Raji (cell line): Measurements from ENCODE around the gene ZNHIT6.

Source experiments
- POLR2A ChIP-seq: IDR thresholded peaks from 2 replicates; pipeline ENCODE4 v1.6.1; 2011; ENCODE audit warnings: low read depth, low read length, control low read depth; ENCODE audit not compliant: insufficient read depth

ZNHIT6 gene, protein sequence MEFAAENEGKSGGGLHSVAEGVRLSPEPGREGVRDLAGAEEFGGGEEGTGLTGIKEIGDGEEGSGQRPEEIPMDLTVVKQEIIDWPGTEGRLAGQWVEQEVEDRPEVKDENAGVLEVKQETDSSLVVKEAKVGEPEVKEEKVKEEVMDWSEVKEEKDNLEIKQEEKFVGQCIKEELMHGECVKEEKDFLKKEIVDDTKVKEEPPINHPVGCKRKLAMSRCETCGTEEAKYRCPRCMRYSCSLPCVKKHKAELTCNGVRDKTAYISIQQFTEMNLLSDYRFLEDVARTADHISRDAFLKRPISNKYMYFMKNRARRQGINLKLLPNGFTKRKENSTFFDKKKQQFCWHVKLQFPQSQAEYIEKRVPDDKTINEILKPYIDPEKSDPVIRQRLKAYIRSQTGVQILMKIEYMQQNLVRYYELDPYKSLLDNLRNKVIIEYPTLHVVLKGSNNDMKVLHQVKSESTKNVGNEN

DNA sequence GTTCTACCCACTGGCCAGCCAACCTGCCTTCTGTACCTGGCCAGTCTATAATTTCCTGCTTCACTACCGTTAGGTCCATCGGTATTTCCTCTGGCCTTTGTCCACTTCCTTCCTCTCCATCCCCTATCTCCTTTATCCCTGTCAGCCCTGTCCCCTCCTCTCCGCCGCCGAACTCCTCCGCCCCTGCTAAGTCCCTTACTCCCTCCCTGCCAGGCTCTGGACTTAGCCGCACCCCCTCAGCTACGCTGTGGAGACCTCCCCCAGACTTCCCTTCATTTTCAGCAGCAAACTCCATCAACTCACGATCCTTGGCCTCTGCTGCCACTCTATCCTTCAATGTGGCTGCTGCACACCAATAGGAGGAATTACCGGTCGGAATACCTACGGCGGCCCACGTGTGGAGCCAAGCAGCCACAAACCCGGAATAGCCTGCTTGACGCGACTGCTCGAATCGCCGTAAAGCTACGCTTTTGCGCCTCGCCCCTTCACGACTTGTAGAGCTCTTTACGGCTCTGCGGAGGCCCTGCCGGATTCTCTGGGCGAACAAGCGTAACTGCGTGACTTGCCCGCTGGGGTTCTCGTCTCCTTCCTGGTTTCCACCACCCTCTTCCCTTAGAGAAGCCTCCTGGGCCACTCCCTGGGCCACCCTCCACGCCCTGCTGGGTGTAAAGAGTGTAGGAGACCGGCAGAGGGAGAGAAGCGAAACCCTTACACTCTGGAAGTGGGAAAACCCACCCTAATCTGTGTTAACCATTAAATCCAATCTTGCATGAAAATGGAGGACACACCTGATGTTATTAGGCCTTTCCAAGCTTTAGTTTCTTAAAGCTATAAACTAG, at the start of gene ZNHIT6:
ZNHIT6 (minus strand) TSS at position 444 of the 839 bp plus-strand sequence; CDS start at position 295, 149 bp downstream.
- TF ChIP-seq POLR2A, result peak; percentile 89

DNA sequence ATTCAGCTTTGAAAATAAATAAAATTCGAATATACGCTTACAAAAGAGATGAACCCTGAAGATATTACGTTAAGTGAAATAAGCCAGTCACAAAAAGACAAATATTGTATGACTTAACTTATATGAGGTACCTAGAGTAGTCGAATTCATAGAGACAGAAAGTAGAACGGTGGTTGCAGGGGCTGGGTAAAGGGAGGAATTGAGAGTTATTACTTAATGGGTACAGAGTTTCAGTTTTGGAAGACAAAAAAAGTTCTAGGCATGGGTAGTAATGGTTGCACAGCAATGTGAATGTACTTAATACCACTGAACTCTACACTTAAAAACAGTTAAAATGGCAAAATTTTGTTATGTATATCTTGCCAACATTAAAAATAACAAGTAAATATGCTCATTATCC, 48.6 kb upstream of the ZNHIT6 start:
- no peak for TF ChIP-seq POLR2A

DNA sequence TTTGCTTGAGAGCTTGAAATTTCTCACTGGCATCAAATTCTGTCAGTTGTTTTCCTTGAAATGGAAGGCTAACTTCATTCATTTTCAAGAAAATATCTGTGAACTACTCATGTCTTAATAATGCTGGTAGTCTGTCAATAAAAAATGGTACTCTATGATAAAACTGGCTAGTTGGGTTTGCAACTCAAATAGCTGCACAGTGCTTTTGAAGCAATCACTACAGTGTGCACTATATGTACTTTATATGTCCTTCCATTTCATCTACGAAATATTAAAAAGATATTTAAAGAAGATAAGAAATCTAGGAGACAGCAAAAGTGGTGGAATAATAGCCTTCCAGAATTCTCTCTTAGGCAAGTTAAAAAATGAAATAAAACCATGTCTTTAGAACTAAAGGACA, 39.9 kb upstream of the ZNHIT6 start:
- no peak for TF ChIP-seq POLR2A

DNA sequence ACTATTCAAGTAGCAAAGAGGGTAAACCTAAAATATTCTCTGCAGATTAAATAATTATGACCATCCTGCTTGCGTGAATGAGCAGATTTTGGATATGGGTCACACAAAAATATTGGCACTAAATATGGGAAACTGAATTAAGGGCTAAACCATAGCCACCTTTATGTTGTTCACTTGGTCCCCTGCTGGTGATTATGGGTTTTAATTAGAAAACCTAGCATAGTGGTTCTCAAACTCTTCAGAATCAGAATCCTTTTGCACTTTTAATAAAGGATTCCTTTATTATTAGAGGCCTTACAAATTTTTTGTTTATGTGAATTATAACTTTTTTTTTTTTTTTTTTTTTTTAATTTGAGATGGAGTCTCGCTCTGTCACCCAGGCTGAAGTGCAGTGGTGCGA, 38.5 kb upstream of the ZNHIT6 start:
- TF ChIP-seq POLR2A, result no peak

DNA sequence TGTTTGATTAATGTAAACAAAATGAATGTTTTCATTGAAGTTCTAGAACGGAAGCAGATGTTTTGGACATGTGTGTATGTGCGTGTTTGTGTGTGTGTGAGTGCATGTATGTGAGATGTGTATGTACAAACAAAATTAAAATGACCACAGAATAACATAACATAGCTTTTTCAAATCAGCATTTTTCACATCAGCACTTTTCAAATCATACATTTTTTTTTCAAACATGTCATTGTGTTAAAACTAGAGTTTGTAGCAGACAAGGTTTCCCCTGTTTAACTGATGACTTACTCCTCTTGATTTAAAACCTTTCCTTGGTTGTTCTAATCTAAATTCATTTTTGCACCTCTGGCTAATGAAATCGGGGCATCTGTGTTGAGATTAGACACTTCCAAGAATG, 35.6 kb upstream of the ZNHIT6 start:
- no peak for TF ChIP-seq POLR2A

DNA sequence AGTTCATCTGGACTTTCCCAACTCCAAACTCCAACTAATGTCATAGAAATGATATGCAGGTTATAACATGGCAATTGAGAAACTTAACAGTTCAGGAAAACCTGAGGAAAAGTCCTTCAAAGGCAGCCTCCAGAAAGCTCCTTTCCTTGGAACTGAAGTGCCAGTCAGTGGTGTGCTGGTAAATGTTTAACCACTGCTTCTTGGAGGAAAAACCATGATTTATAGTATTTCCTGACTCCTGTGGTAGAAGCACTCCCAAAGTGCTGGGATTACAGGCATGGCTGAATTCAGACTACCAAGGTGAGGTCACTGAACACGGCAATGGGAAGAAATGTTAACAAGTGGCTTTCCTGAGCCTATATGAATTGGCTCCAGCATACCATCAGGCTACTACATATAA, 26.7 kb upstream of the ZNHIT6 start:
- no peak for TF ChIP-seq POLR2A

DNA sequence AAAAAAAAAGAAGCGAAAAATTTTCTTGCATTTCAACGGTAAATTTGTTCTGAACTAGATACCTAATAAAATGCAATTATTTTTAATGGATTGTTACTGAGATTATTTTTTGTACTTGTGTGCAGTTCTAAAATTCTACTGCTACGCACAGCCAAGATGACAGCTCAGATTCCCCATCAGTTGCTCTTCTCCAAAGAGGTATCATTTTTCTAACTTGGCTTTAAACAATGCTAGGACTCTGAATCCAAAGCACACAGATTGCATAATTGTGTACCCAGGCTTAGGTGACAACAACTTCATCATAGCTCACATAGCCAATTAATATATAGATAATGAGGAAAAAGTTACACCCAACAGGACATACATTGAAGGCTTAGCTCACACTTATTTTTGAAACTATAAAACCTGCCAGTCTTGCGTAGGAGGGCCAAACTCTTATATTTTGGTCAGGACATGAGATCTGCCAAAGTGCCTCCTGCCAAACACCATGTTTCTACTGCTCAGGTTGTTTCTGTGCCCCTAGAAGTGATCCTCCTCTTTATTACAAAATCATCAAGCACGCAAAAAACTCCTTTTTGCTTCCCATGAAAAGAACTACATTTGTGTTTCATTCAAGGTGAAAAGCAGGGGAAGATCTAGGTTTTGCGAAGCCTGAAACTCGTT, 10.6 kb upstream of the ZNHIT6 start:
- TF ChIP-seq POLR2A, result no peak

DNA sequence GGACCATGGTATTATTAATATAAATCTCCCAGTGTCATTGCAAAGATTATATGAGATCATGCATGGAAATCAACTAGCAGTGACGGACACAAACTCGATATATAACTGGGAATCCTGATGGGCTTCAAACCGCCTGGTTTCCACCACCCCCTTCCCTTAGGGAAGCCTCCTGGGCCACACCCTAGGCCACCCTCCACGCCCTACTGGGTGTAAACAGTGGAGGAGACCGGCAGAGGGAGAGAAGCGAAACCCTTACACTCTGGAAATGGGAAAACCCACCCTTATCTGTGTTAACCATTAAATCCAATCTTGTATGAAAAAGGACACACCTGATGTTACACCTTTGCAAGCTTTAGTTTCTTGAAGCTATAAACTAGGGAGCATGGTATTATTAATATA, 595 bp upstream of the ZNHIT6 start:
- TF ChIP-seq POLR2A, result no peak

DNA sequence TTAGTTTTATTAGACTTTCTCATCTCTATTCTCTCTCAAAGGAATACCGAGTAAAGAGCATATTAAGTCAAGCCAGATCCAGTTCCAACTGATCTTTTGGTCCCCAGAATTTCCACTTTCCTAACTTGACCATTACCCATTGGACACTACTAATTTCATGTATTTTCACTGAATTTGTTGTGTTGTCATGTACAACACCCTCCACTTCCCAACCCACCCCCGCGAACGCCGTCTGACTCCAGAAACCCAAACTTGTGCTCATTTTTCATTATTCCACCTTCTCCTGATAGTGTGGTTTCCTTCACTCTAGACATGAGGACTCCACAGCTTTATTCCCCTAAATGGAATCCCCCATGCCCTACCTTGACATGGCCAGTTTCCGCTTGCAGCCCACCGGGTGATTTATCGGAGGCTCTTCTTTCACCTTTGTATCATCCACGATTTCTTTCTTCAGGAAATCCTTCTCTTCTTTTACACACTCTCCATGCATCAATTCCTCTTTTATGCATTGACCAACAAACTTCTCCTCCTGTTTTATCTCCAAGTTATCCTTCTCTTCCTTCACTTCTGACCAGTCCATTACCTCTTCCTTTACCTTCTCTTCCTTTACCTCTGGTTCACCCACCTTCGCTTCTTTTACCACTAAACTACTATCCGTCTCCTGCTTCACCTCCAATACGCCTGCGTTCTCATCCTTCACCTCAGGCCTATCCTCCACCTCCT, 805 bp downstream of the ZNHIT6 start:
- TF ChIP-seq POLR2A, result no peak

DNA sequence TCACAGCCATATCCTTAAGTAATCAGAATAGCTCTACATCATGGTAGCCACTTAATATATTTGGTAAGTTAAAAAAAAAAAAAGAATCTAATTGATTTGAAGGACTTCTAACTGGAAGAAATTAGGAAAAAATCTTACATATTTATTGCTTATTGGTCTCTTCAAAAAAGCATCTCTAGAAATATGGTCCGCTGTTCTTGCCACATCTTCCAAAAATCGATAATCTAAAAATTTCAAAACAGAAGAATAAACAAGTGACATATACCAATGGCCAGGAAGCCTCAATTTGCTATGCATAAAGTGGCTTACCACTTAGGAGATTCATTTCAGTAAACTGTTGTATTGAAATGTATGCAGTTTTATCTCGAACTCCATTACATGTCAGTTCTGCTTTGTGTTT, 2.3 kb downstream of the ZNHIT6 start:
- no peak for TF ChIP-seq POLR2A

DNA sequence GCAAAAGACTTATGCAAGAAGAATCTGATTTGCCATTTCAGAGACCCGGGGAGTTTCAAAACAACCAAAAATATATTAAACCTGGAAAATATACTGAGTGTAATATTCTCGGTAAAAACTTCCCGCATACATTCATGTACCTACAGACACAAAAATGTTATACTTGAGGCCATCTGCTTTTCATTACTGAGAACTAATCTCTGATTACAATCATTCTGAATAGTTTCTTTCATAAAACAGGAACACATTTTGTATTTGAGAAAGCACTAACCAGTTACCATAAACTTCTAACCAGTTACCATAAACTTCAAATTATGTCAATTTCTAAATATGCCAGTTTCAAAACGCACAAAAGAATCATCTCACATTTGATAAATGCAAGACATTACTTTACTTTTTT, 7.8 kb downstream of the ZNHIT6 start:
- TF ChIP-seq POLR2A, result no peak

DNA sequence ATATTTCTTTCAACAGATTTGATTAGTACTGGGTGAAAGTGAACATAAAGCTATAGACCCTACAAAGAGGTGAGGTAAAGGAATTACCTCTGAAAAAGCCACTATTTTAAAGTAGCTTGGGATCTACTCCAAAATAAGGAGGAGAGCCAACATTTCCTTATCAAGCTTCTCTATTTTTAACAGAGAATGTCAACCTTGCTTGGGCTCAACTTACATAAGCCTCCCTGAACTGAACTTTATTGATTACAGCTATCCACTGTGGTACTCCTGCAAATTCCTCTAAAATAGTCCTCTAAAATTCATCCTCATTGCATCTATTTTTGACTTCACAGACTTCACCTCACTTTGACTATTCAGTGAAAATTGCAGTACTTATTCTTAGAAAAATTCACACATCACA, 10.3 kb downstream of the ZNHIT6 start:
- no peak for TF ChIP-seq POLR2A

DNA sequence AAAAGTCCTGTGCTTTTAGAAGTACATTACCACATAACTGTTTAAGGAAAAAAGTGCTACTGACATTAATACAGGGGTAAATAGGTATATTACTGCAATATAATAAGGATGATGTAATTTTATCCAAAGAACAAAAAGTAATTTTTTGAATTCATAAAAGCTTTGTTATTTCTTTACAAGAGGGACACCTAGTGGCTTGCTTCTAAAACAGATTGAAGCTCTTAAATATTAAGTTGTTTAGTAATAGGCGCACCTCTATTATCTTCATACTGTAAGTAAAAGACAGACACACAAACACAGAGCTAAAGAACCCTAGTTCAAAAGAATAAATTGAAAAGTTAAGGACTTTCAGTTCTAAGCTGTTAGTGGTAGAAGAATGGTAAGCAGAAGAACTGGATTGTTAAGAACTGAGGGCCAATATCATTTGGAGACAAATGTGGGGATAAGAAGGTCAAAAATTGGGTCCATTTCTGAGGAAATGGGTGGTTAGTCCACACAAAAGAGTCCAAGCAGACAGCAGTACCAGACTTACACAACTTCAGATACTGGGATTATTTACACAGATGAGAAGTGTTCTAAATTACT, 15.4 kb downstream of the ZNHIT6 start:
- no peak for TF ChIP-seq POLR2A

DNA sequence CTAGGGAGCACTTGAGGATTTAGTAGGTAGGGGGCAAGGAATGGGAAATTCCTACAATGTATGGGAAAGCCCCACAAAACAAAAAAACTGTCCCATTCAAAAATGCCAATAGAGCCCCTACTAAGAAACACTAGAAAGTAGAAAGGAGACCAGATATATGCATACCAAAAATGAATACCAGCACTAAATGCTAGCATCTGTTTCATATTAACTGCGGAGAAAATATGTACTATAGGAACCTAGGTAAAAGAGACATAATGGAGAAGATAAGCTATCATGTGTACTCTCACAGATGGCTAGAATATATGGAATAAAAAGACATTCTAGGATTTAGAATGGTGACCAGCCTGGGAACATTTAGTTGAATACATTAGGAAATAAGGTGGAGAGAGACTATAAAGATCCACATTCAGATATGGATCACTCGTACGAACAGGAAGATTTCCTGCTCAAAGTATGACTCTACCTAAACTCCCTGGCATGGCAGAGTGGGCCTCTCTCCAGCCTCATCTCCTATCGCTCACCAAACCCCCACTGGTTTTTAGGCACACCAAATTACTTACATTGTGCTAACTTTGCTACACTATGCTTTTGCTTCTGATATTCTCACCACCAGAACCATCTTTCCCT, 18.3 kb downstream of the ZNHIT6 start:
- TF ChIP-seq POLR2A, result no peak
